DOHH2 (cell line): Measurements from ENCODE around the gene SLC22A13.

ENCODE experiments used
- H3F3A ChIP-seq: fragments of 200-600 bp; sonication (generic), shearing (Covaris generic); 2 replicates; pipeline ENCODE4 v1.6.0; 2016; ENCODE audit warnings: antibody characterized with exemption, mild to moderate bottlenecking; ENCODE audit not compliant: control insufficient read depth, insufficient read depth
- H3K27ac ChIP-seq: fragments of 200-600 bp; sonication (generic); 2 replicates; pipeline ENCODE4 v1.5.1; 2014; ENCODE audit warnings: low read depth, mild to moderate bottlenecking, low read length, moderate library complexity
- H3K27me3 ChIP-seq: fragments of 200-600 bp; sonication (generic); 2 replicates; pipeline ENCODE4 v1.6.1; 2014; ENCODE audit warnings: mild to moderate bottlenecking, low read length, mixed read lengths; ENCODE audit not compliant: control insufficient read depth
- H3K36me3 ChIP-seq: fragments of 200-600 bp; sonication (generic); 2 replicates; pipeline ENCODE4 v1.6.1; 2014; ENCODE audit warnings: mild to moderate bottlenecking, low read length, moderate library complexity, mixed read lengths; ENCODE audit not compliant: control insufficient read depth
- H3K4me1 ChIP-seq: fragments of 200-600 bp; sonication (generic); 2 replicates; pipeline ENCODE4 v1.6.1; 2014; ENCODE audit warnings: mild to moderate bottlenecking, low read length, mixed read lengths; ENCODE audit not compliant: control insufficient read depth
- H3K4me2 ChIP-seq: fragments of 200-600 bp; sonication (generic); 2 replicates; pipeline ENCODE4 v1.6.0; 2014; ENCODE audit warnings: mild to moderate bottlenecking, low read length, moderate library complexity
- H3K4me3 ChIP-seq: fragments of 200-600 bp; sonication (generic); 2 replicates; pipeline ENCODE4 v1.5.1; 2014; ENCODE audit warnings: mild to moderate bottlenecking, low read length, mixed read lengths
- H3K79me2 ChIP-seq: fragments of 200-600 bp; sonication (generic); 2 replicates; pipeline ENCODE4 v1.6.1; 2014; ENCODE audit warnings: mild to moderate bottlenecking, low read length, mixed read lengths; ENCODE audit not compliant: control insufficient read depth
- H3K9me2 ChIP-seq: fragments of 200-600 bp; sonication (generic); replicated peaks from 2 replicates; pipeline ENCODE4 v1.6.1; 2014; ENCODE audit warnings: mild to moderate bottlenecking, low read length, mixed read lengths; ENCODE audit not compliant: control insufficient read depth
- H3K9me3 ChIP-seq: fragments of 200-600 bp; sonication (generic); 2 replicates; pipeline ENCODE4 v1.6.1; 2014; ENCODE audit warnings: antibody characterized with exemption, low read length, mixed read lengths; ENCODE audit not compliant: control insufficient read depth, insufficient read depth
- H4K20me1 ChIP-seq: fragments of 200-600 bp; sonication (generic); 2 replicates; pipeline ENCODE4 v1.6.0; 2014; ENCODE audit warnings: low read depth, mild to moderate bottlenecking, antibody characterized with exemption, low read length, moderate library complexity; ENCODE audit not compliant: control insufficient read depth, insufficient read depth
- CTCF ChIP-seq: fragments of 200-600 bp; sonication (generic); IDR thresholded peaks from one replicate; pipeline ENCODE4 v1.5.1; 2014; ENCODE audit warnings: antibody characterized with exemption, mild to moderate bottlenecking, low read depth, low read length; ENCODE audit not compliant: poor library complexity, severe bottlenecking
- EZH2phosphoT487 ChIP-seq: fragments of 200-600 bp; sonication (generic); IDR thresholded peaks from 2 replicates; pipeline ENCODE4 v1.6.1; 2017; ENCODE audit warnings: borderline replicate concordance, mild to moderate bottlenecking, antibody characterized with exemption, low read length, moderate library complexity, mixed read lengths

SLC22A13 gene

GRCh38 chr3:38268522-38268921, 2.9 kb downstream of the SLC22A13 start:
- H3F3A ChIP-seq = no peaks in the 10 kb centered on the region
- TF ChIP-seq EZH2phosphoT487 (no peak), CTCF (no peak)
- no peaks in the 10 kb centered on the region for H3K9me3 ChIP-seq
- no peaks in the 10 kb centered on the region for H3K27me3 ChIP-seq
- peak overlapping the region; percentile 34; the same call in 1 of the 2 replicates for H3K4me2 ChIP-seq
- H3K36me3 ChIP-seq = no peaks in the 10 kb centered on the region
- H4K20me1 ChIP-seq = no peaks in the 10 kb centered on the region
- no peak overlapping the region for H3K4me3 ChIP-seq
- H3K4me1 ChIP-seq = peaks cover 17% of the 10 kb centered on the region
- H3K27ac ChIP-seq = no peak overlapping the region
- no peaks in the 10 kb centered on the region for H3K9me2 ChIP-seq
- H3K79me2 ChIP-seq = no peaks in the 10 kb centered on the region

- Histone ChIP-seq H3K9me3 (no peaks in the 10 kb centered on the region), H3K27me3 (no peaks in the 10 kb centered on the region), H3K4me1 (peaks cover 17% of the 10 kb centered on the region)
These were observed 5.0 kb downstream of the SLC22A13 start for GRCh38 chr3:38270606-38271005.

DNA sequence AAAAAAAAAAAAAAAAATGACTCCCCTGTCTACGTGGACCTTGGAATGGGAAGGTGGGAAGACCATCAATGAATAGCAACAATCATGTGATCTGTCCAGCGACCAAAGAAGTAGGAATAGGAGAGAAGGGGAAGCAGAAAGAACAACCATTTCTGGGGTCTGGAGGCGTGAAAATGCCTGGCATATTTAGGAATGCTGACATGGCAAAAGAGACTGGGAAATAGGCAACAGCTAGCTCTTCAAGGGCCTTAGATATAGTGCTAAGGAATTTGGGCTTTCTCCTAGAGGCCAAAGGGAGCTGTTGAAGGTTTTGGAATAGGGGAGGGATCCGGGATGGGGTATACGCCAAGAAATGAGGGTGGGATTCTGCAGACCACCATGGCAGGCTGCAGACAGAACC, 5.9 kb downstream of the SLC22A13 start:
- no peaks in the 10 kb centered on the region for H3K27me3 ChIP-seq
- H3K4me2 ChIP-seq = no peak overlapping the region
- no peak overlapping the region for H3K27ac ChIP-seq
- H3K79me2 ChIP-seq = no peaks in the 10 kb centered on the region
- H3K4me1 ChIP-seq = peaks cover 17% of the 10 kb centered on the region
- H4K20me1 ChIP-seq = no peaks in the 10 kb centered on the region
- no peaks in the 10 kb centered on the region for H3K9me2 ChIP-seq
- TF ChIP-seq EZH2phosphoT487 = no peak
- no peak for TF ChIP-seq CTCF
- no peak overlapping the region for H3K4me3 ChIP-seq
- no peaks in the 10 kb centered on the region for H3K36me3 ChIP-seq
- no peaks in the 10 kb centered on the region for H3F3A ChIP-seq
- no peaks in the 10 kb centered on the region for H3K9me3 ChIP-seq

More at GRCh38 chr3:38270606-38271005, 5.0 kb downstream of the SLC22A13 start:
- TF ChIP-seq EZH2phosphoT487 = no peak
- TF ChIP-seq CTCF = no peak
- H3K27ac ChIP-seq = no peak overlapping the region
- no peak overlapping the region for H3K4me3 ChIP-seq
- H4K20me1 ChIP-seq = no peaks in the 10 kb centered on the region
- H3K9me2 ChIP-seq = no peaks in the 10 kb centered on the region
- no peaks in the 10 kb centered on the region for H3K36me3 ChIP-seq
- H3K4me2 ChIP-seq = no peak overlapping the region
- H3F3A ChIP-seq = no peaks in the 10 kb centered on the region
- no peaks in the 10 kb centered on the region for H3K79me2 ChIP-seq
